GM19025 (cell line): ENCODE data around the gene DUSP9.
"Not testable (repeated sequence)": the region's sequence is repeated elsewhere in the genome, so short reads cannot be mapped to it uniquely, and the experiment has no call there.

Experiments
- ATAC-seq: cut with Tn5 transposase; IDR thresholded peaks from one replicate; pipeline ENCODE4 v1.9.1; 2021; ENCODE audit warnings: mild to moderate bottlenecking, low read depth, moderate library complexity; ENCODE audit not compliant: unreplicated experiment

The DUSP9 gene

DNA sequence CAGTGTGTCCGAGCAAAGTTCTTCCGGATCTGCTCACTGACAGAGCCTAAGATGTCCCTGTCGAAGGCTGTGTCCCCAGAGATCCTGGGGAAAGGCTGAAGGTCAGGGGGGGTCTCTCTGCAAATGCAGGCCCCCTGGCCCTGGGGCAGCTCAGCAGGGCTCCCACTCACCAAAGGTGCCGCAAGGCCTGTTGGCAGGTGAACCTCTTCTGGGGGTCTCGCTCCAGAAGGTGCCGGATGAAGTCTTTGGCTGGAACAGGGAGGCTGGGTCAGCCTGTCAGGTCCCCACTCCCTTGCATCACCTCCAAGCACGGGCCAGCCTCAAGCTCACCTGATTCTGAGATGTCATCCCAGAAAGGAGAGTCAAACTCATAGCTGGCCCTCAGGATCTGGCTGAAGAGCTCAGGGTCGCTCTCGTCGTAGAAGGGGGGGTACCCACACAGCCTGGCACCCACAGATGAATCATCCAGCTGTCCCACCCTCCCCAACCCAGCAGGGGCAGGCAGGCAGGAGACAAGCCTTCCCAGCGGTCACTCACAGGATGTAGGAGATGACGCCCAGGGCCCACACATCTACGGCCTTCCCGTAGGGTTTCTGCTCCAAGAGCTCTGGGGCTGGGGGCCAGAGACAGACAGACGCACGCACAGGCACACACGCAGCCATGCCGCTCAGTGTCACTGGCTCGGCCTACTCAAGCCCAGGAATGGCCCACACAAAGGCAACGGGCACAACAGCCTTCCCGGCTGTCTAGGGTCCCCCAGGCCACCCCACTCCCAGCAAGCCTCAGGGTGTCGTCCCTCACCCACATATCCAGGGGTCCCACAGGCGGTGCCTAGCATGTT lies 24.0 kb downstream of the DUSP9 start:
- ATAC-seq = no peak

- ATAC-seq = no peak
Measured at GRCh38 chrX:153671589-153672530, 24.9 kb downstream of the DUSP9 start.

- ATAC-seq = no peak
Measured at GRCh38 chrX:153672531-153673427, 25.8 kb downstream of the DUSP9 start.

- ATAC-seq = no peak
Measured at GRCh38 chrX:153673428-153674218, 26.6 kb downstream of the DUSP9 start, which contains the start of gene PNCK. PNCK (minus strand) TSS chrX:153673813; CDS start chrX:153673076, 737 bp downstream.

GRCh38 chrX:153674219-153674851 lies 27.3 kb downstream of the DUSP9 start:
- no peak for ATAC-seq

DNA sequence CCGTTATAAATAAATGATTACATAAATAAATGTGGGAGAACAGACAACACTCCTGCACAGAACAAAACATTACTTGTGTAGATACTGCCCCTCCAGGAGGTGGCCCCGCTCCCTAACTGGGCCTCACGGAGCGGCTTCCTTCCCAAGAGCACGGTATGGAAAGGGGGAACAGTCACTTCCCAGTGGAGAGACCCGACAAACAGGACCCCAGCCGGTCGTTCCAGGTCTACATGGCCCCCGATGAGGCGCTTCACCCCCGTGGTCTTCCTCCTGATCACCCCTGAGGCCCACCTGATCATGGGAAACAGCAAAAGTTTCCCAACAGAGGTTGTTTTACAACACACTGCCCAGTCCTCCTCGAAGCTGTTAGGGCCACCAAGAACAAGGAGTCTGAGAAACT lies 34.2 kb downstream of the DUSP9 start:
- no peak for ATAC-seq

DNA sequence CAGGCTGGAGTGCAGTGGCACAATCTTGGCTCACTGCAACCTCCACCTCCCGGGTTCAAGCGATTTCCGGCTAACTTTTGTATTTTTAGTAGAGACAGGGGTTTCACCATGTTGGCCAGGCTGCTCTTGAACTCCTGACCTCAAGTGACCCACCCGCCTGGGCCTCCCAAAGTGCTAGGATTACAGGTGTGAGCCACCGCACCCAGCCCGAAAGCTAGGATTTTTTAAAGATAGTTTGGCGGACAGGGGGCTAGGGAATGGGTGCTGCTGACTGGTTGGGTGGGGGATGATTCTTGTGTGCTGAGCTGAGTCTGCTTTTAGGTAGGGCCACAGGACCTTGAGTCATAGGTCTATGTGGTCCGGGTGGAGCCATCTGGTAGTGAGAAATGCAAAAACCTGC lies 36.5 kb downstream of the DUSP9 start:
- ATAC-seq = not testable (repeated sequence)

- ATAC-seq = no peak
Measured at GRCh38 chrX:153684467-153685155, 37.6 kb downstream of the DUSP9 start.

GRCh38 chrX:153685156-153685536 lies 38.1 kb downstream of the DUSP9 start:
- no peak for ATAC-seq

GRCh38 chrX:153685751-153686696 lies 39.0 kb downstream of the DUSP9 start:
- ATAC-seq = no peak

DNA sequence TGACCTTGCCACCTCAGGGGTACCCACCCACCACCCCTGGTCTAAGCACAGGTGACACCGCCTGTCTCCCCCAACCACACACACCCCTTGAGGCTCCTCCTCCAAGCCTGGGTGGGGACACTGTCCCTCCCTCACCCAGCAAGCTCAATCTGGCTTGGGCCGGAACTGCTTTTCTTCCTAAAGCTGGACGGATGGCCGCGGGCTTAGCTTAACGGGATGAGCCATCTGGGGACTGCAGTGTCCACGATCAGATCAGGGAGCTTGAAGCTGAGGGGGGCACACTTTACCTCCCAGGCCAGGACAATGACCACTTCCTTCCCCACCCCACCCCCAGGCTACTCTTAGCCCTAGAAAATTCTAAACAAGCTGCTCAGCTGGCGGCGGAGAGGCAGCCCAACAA lies 39.7 kb downstream of the DUSP9 start:
- no peak for ATAC-seq

DNA sequence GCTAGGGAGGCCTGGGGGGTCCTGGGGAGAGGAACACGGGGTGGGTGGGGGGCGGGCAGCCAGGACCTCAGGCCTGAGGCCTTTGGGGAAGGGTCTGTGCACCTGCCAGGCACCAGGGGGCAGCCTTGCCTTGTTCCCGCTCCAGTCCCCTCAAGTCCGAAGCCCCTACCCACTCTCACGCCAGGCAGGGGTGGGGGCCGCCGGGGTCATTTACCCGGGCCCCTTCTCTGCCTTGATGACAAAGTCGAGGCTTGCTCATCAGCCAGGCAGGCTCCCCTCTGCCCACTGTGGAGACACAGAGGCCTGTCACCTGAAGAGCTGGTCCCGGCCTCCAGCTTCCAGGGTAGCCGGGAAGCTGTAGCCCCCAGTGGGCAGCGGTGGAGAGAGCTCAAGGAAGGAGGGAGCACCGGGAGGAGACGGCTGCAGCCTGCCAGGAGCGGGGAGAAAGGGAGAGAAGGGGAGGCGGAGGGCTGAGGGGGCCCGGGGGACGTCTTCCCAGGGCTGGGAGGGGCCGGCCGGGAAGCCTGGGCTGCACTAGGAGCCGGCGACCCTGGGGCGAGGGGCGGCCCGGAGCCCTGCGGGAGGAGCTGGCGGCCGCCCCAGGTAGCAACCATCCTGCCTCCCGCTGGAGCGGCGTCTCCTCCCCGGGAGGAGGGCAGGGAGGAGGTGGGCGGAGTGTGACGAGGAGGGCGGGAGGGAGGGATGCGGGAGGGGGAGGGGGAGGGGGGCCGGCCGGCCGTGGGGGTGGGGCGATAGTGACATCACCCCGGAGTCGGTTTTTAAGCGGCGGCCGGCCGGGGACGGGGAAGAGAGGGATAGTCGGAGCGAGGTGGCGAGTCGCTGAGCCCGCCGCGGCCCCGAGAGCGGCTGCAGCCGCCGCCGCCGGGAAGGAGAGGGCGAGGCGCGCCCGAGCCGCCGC lies 40.4 kb downstream of the DUSP9 start, which contains the start of gene SLC6A8:
Gene SLC6A8, plus strand, starts transcription at position 806 of the 919 bp plus-strand sequence. CDS start 649 bp downstream, outside the sequence.
- ATAC-seq = no peak

DNA sequence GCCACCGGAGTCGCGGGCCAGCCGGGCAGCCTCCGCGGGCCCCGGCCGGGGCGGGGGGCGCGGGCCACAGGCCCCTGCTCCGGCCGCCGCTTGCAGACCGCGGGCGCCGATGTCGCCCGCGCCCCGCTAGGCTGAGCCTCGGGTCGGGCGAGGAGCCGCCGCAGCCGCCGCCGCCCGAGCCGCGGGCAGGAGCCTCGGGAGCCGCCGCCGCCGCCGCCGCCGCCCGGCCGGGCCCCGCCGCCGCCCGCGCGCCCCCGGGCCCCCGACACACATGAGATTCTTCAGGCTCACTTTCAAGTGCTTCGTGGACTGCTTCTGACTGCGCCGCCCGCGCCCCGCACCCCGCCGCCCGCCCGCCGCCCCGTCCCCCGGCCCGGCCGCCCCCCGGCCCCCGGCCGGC lies 41.1 kb downstream of the DUSP9 start:
- ATAC-seq = no peak

DNA sequence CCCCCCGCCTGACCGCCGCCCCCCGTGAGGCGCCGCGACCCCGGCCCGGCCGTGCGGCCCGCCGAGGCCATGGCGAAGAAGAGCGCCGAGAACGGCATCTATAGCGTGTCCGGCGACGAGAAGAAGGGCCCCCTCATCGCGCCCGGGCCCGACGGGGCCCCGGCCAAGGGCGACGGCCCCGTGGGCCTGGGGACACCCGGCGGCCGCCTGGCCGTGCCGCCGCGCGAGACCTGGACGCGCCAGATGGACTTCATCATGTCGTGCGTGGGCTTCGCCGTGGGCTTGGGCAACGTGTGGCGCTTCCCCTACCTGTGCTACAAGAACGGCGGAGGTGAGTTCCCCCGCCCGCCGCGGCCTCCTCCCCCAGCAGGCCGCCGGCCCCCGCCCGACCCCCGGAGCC lies 41.5 kb downstream of the DUSP9 start:
- no peak for ATAC-seq

- no peak for ATAC-seq
Measured at GRCh38 chrX:153688911-153689590, 42.0 kb downstream of the DUSP9 start.
